GM18873 (cell line): ENCODE measurements around the gene RNASE7.

Experiments
- ATAC-seq: cut with Tn5 transposase; IDR thresholded peaks from one replicate; pipeline ENCODE4 v1.9.1; 2021; ENCODE audit warnings: mild to moderate bottlenecking, moderate library complexity, moderate number of reproducible peaks; ENCODE audit not compliant: unreplicated experiment, low FRiP score

RNASE7 gene

GRCh38 chr14:21066882-21067502 lies 24.8 kb downstream of the RNASE7 start:
- no peak for ATAC-seq

- no peak for ATAC-seq
Measured at GRCh38 chr14:21068521-21069387, 26.6 kb downstream of the RNASE7 start.

- ATAC-seq: no peak
Measured at GRCh38 chr14:21069388-21070082, 27.4 kb downstream of the RNASE7 start.

GRCh38 chr14:21070083-21070609 lies 28.0 kb downstream of the RNASE7 start, which contains the start of gene ARHGEF40:
TSS of gene ARHGEF40 (plus strand) at chr14:21070304. CDS start at chr14:21070397, 93 bp downstream.
- no peak for ATAC-seq

- ATAC-seq: no peak
Measured at GRCh38 chr14:21070610-21071224, 28.6 kb downstream of the RNASE7 start.

- peak; percentile 51 for ATAC-seq
Measured at GRCh38 chr14:21071225-21072030, 29.3 kb downstream of the RNASE7 start.

GRCh38 chr14:21072031-21072473 lies 29.9 kb downstream of the RNASE7 start:
- ATAC-seq: no peak

- ATAC-seq: no peak
Measured at GRCh38 chr14:21072781-21073339, 30.7 kb downstream of the RNASE7 start.

GRCh38 chr14:21073921-21074320 lies 31.8 kb downstream of the RNASE7 start:
- no peak for ATAC-seq

- ATAC-seq: no peak
Measured at GRCh38 chr14:21074398-21075272, 32.5 kb downstream of the RNASE7 start.

- no peak for ATAC-seq
Measured at GRCh38 chr14:21075719-21076437, 33.7 kb downstream of the RNASE7 start.

GRCh38 chr14:21077672-21078071 lies 35.5 kb downstream of the RNASE7 start:
- no peak for ATAC-seq

GRCh38 chr14:21078287-21078686 lies 36.1 kb downstream of the RNASE7 start:
- no peak for ATAC-seq

- ATAC-seq: no peak
Measured at GRCh38 chr14:21078726-21079125, 36.6 kb downstream of the RNASE7 start.

GRCh38 chr14:21081521-21082142 lies 39.5 kb downstream of the RNASE7 start:
- ATAC-seq: no peak

GRCh38 chr14:21083565-21084325 lies 41.6 kb downstream of the RNASE7 start:
- no peak for ATAC-seq

- ATAC-seq: no peak
Measured at GRCh38 chr14:21084396-21084795, 42.2 kb downstream of the RNASE7 start.
